Erythroblast (primary cell): ENCODE data around the gene BBS2.

ENCODE experiments used
- GATA1 ChIP-seq: IDR thresholded peaks from 2 replicates; pipeline ENCODE4 v1.6.1; 2011; ENCODE audit warnings: low read depth, mild to moderate bottlenecking, control low read depth, low read length, moderate library complexity
- POLR2A ChIP-seq: IDR thresholded peaks from 2 replicates; pipeline ENCODE4 v1.6.1; 2011; ENCODE audit warnings: mild to moderate bottlenecking, low read length

DNA sequence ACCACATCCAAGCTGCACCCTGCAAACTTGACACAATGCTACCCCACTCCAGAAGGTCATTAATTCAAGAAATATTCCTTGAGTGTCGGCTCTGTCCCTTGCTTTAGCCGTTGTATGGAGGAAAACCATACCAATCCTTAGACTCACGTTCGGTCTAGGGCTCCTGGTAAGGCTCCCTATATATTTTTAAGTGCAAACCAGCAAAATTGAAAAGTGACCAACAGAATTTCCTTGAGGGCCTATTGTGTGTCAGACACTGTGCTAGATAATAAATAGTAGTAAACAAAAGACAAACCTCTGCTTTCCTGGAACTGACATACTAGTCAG, 390 bp upstream of the BBS2 start:
- no peak for TF ChIP-seq POLR2A
- no peak for TF ChIP-seq GATA1
